ENCODE results near the gene DSP.

DNA sequence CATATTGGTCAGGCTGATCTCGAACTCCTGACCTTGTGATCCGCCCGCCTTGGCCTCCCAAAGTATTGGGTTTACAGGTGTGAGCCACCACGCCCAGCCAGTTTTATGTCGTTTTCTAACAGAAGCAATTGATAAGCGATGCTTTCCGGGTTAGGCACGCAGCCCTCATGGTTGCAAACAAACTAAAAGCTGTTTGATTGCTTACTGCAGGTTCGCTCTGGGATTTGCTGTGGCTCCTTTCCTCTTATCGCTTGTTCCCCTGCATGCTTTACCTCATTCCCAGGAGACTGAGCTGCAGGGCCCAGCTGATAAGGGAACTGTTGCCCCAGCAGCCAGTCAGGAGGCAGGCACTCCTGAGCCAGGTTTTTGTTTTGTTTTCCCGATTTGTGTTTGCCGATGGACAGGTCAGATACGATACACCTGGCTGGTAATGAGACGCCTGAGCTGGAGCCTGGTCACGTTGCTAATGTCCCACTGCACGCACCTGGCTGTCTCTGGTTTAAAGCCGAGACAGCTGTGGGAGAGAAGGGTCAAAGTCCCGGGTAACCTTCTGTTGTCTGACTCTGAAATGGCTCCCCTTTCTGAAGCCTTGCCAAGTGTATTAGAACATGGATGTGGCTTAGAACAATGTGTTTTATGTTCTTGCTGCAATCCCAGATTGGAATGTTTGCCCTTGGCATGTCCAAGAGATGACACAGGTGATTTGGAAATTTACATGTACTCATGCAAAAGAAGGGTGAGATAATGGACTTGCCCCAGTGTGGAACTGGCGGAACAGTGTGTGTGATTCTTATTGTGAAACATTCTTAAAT lies 19.9 kb downstream of the DSP start:
- TF ChIP-seq, protein P1, sequence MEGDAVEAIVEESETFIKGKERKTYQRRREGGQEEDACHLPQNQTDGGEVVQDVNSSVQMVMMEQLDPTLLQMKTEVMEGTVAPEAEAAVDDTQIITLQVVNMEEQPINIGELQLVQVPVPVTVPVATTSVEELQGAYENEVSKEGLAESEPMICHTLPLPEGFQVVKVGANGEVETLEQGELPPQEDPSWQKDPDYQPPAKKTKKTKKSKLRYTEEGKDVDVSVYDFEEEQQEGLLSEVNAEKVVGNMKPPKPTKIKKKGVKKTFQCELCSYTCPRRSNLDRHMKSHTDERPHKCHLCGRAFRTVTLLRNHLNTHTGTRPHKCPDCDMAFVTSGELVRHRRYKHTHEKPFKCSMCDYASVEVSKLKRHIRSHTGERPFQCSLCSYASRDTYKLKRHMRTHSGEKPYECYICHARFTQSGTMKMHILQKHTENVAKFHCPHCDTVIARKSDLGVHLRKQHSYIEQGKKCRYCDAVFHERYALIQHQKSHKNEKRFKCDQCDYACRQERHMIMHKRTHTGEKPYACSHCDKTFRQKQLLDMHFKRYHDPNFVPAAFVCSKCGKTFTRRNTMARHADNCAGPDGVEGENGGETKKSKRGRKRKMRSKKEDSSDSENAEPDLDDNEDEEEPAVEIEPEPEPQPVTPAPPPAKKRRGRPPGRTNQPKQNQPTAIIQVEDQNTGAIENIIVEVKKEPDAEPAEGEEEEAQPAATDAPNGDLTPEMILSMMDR (conservative IDR thresholded peaks at IDR 0.05; ENCODE audit: low read depth in 2 of 2): no peak
- TF ChIP-seq, protein P2, sequence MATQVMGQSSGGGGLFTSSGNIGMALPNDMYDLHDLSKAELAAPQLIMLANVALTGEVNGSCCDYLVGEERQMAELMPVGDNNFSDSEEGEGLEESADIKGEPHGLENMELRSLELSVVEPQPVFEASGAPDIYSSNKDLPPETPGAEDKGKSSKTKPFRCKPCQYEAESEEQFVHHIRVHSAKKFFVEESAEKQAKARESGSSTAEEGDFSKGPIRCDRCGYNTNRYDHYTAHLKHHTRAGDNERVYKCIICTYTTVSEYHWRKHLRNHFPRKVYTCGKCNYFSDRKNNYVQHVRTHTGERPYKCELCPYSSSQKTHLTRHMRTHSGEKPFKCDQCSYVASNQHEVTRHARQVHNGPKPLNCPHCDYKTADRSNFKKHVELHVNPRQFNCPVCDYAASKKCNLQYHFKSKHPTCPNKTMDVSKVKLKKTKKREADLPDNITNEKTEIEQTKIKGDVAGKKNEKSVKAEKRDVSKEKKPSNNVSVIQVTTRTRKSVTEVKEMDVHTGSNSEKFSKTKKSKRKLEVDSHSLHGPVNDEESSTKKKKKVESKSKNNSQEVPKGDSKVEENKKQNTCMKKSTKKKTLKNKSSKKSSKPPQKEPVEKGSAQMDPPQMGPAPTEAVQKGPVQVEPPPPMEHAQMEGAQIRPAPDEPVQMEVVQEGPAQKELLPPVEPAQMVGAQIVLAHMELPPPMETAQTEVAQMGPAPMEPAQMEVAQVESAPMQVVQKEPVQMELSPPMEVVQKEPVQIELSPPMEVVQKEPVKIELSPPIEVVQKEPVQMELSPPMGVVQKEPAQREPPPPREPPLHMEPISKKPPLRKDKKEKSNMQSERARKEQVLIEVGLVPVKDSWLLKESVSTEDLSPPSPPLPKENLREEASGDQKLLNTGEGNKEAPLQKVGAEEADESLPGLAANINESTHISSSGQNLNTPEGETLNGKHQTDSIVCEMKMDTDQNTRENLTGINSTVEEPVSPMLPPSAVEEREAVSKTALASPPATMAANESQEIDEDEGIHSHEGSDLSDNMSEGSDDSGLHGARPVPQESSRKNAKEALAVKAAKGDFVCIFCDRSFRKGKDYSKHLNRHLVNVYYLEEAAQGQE (IDR thresholded peaks at IDR 0.05; ENCODE audit: unreplicated experiment): no peak
- TF ChIP-seq EZH2phosphoT487 (IDR thresholded peaks at IDR 0.05; ENCODE audit: unreplicated experiment): no peak
- TF ChIP-seq EZH2 (IDR thresholded peaks at IDR 0.05; ENCODE audit: low read depth, unreplicated experiment): no peak
- TF ChIP-seq, protein P3, sequence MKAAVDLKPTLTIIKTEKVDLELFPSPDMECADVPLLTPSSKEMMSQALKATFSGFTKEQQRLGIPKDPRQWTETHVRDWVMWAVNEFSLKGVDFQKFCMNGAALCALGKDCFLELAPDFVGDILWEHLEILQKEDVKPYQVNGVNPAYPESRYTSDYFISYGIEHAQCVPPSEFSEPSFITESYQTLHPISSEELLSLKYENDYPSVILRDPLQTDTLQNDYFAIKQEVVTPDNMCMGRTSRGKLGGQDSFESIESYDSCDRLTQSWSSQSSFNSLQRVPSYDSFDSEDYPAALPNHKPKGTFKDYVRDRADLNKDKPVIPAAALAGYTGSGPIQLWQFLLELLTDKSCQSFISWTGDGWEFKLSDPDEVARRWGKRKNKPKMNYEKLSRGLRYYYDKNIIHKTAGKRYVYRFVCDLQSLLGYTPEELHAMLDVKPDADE (IDR thresholded peaks at IDR 0.05): no peak
- TF ChIP-seq POLR2AphosphoS5 (IDR thresholded peaks at IDR 0.05; ENCODE audit: low read depth): no peak
- no peak for TF ChIP-seq ZNF114 (CRISPR knock-in tag; IDR thresholded peaks at IDR 0.05)
- no peak for TF ChIP-seq CREB1 (CRISPR knock-in tag; IDR thresholded peaks at IDR 0.05; ENCODE audit: low read depth)
- no peak for TF ChIP-seq JUNB (IDR thresholded peaks at IDR 0.05; ENCODE audit: unreplicated experiment)
- TF ChIP-seq, protein P4, sequence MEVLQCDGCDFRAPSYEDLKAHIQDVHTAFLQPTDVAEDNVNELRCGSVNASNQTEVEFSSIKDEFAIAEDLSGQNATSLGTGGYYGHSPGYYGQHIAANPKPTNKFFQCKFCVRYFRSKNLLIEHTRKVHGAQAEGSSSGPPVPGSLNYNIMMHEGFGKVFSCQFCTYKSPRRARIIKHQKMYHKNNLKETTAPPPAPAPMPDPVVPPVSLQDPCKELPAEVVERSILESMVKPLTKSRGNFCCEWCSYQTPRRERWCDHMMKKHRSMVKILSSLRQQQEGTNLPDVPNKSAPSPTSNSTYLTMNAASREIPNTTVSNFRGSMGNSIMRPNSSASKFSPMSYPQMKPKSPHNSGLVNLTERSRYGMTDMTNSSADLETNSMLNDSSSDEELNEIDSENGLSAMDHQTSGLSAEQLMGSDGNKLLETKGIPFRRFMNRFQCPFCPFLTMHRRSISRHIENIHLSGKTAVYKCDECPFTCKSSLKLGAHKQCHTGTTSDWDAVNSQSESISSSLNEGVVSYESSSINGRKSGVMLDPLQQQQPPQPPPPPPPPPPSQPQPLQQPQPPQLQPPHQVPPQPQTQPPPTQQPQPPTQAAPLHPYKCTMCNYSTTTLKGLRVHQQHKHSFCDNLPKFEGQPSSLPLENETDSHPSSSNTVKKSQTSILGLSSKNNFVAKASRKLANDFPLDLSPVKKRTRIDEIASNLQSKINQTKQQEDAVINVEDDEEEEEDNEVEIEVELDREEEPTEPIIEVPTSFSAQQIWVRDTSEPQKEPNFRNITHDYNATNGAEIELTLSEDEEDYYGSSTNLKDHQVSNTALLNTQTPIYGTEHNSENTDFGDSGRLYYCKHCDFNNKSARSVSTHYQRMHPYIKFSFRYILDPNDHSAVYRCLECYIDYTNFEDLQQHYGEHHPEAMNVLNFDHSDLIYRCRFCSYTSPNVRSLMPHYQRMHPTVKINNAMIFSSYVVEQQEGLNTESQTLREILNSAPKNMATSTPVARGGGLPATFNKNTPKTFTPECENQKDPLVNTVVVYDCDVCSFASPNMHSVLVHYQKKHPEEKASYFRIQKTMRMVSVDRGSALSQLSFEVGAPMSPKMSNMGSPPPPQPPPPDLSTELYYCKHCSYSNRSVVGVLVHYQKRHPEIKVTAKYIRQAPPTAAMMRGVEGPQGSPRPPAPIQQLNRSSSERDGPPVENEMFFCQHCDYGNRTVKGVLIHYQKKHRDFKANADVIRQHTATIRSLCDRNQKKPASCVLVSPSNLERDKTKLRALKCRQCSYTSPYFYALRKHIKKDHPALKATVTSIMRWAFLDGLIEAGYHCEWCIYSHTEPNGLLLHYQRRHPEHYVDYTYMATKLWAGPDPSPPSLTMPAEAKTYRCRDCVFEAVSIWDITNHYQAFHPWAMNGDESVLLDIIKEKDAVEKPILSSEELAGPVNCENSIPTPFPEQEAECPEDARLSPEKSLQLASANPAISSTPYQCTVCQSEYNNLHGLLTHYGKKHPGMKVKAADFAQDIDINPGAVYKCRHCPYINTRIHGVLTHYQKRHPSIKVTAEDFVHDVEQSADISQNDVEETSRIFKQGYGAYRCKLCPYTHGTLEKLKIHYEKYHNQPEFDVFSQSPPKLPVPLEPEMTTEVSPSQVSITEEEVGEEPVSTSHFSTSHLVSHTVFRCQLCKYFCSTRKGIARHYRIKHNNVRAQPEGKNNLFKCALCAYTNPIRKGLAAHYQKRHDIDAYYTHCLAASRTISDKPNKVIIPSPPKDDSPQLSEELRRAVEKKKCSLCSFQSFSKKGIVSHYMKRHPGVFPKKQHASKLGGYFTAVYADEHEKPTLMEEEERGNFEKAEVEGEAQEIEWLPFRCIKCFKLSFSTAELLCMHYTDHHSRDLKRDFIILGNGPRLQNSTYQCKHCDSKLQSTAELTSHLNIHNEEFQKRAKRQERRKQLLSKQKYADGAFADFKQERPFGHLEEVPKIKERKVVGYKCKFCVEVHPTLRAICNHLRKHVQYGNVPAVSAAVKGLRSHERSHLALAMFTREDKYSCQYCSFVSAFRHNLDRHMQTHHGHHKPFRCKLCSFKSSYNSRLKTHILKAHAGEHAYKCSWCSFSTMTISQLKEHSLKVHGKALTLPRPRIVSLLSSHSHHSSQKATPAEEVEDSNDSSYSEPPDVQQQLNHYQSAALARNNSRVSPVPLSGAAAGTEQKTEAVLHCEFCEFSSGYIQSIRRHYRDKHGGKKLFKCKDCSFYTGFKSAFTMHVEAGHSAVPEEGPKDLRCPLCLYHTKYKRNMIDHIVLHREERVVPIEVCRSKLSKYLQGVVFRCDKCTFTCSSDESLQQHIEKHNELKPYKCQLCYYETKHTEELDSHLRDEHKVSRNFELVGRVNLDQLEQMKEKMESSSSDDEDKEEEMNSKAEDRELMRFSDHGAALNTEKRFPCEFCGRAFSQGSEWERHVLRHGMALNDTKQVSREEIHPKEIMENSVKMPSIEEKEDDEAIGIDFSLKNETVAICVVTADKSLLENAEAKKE (CRISPR knock-in tag; IDR thresholded peaks at IDR 0.05): no peak

All from GM23338 (cell line).